Fibroblast of skin of abdomen (primary cell): ENCODE data around the gene DCST1.
A peak's percentile ranks its signal among the peaks of the same experiment; 100 is the strongest.

ENCODE experiments used
- DNase-seq: peaks from one replicate; pipeline ENCODE4 v3.0.0-alpha.2; 2013

DCST1 gene

DNA sequence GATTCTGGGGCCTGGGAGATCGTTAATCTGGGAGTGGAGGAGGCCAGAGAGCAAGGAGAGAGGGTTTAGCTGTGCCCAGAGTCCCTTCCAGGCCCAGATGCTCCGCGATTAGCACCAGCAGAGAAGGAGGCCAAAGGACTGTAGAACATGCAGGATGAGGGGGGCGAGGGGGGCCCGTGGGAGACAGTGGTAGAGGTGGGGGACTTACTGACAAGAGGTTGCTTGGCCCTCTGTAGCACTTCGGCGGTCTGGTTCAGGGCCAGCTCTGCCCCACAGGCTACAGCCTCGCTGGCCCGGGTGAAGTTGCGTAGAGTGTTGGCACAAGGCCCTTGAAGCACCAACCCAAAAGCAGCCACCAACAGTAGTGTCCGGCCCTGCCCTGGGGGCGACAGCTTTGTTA lies 738 bp upstream of the DCST1 start:
- DNase-seq: no peak

DNA sequence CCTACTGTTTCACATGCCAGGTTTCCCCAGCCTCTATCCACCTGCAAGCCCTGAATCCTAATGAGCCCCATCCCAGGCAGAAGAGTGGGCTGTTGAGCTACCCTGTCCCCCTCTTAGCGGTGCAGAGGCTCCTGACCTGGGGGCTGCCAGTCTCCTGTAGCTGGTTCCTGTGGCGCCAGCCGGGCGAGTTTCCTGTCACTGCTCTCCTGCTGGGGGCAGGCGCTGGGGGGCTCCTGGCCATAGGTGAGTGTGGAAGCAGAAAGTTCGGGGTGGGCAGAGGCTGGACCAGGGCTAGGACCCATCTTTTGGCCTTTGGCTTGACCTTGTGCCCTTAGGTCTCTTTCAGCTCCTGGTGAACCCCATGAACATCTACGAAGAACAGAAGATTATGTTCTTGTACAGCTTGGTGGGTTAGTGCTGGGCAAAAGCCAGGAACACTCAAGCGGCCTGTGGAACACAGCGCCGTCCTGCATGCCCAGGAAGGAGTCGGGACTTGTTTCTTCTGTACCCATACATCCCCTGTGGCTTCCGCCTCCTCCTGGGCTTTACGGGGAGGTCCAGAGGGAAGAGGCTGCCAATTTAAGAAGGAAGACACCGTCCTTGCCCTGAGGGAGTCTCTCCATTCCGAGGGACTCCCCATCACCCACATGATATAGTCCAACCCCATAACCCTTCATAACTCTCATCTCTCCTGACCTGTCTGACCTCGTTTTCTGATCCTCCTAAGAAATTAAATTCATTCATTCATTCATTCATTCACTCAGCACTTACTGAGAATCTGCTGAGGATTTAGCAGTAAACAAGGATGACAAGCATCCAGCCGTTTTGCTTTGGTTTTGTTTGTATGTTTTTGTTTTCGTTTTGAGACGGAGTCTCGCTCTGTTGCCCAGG lies 939 bp downstream of the DCST1 start:
- DNase-seq: no peak

GRCh38 chr1:155035936-155036335 lies 2.3 kb downstream of the DCST1 start:
- DNase-seq: no peak

- DNase-seq: no peak
Measured at GRCh38 chr1:155037043-155037442, 3.4 kb downstream of the DCST1 start.

GRCh38 chr1:155037851-155038441 lies 4.3 kb downstream of the DCST1 start:
- no peak for DNase-seq

- DNase-seq: no peak
Measured at GRCh38 chr1:155038602-155039307, 5.1 kb downstream of the DCST1 start.

DNA sequence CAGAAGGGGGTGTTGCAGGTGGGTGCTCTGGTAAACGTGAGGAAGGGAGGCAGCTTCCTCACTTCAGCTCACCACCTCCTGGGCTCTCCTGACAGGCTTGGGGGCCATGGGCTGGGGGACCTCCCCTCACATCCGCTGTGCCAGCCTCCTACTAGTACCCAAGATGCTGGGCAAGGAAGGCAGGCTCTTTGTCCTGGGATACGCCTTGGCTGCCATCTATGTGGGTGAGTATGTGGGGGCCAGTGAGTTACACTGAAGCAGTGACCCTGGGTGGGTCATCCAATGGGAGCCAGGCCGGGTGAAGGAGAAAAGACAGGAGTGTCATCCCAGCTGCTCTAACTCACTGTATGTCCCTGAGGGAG lies 5.7 kb downstream of the DCST1 start:
- no peak for DNase-seq

- no peak for DNase-seq
Measured at GRCh38 chr1:155040358-155041093, 6.9 kb downstream of the DCST1 start.

GRCh38 chr1:155042789-155043188 lies 9.2 kb downstream of the DCST1 start:
- DNase-seq: no peak

- no peak for DNase-seq
Measured at GRCh38 chr1:155043301-155043702, 9.7 kb downstream of the DCST1 start.

- DNase-seq: no peak
Measured at GRCh38 chr1:155043793-155044192, 10.2 kb downstream of the DCST1 start.

- DNase-seq: no peak
Measured at GRCh38 chr1:155044365-155044764, 10.7 kb downstream of the DCST1 start.

- peak; percentile 59 for DNase-seq
Measured at GRCh38 chr1:155044812-155045657, 11.4 kb downstream of the DCST1 start.

GRCh38 chr1:155048449-155049334 lies 15.1 kb downstream of the DCST1 start:
- no peak for DNase-seq

- peak; percentile 69 for DNase-seq
Measured at GRCh38 chr1:155049651-155050559, 16.3 kb downstream of the DCST1 start.

- DNase-seq: peak; percentile 56
Measured at GRCh38 chr1:155050560-155051341, 17.1 kb downstream of the DCST1 start, which contains the start of gene ADAM15. Gene ADAM15 (plus strand): TSS chr1:155051316. CDS start chr1:155051387, 71 bp downstream.

- no peak for DNase-seq
Measured at GRCh38 chr1:155051342-155051776, 17.7 kb downstream of the DCST1 start.

- DNase-seq: no peak
Measured at GRCh38 chr1:155051777-155052398, 18.3 kb downstream of the DCST1 start.
